Kidney (tissue), 14 donors: Measurements from ENCODE around the gene RHOV. TPM values are rescaled to one million over a fixed set of nuclear protein-coding genes. Genes with fewer than 3 reads are reported as not detected.

Source experiments
- DNase-seq, 5 donors: peaks; one replicate each; pipeline ENCODE4 v3.0.0-alpha.2; 2013 to 2020
- FAIRE-seq: peaks from 2 replicates; lab custom pipeline; 2012; peaks lifted over from hg19 to GRCh38; lab: Jason Lieb, UNC
- H3K27ac ChIP-seq, 2 donors: one replicate each; pipeline ENCODE4 v1.7.0; 2013; ENCODE audit warnings: low read depth in 2 of 2, low read length in 2 of 2, inconsistent platforms in 1 of 2
- H3K27me3 ChIP-seq: one replicate; pipeline ENCODE4 v1.7.1; 2013; ENCODE audit warnings: low read length, inconsistent platforms; ENCODE audit not compliant: control insufficient read depth, insufficient read depth
- H3K36me3 ChIP-seq, 3 donors: one replicate each; pipeline versions ENCODE4 v1.7.0 to v1.7.1; 2013; ENCODE audit warnings: low read length in 3 of 3, control low read depth in 1 of 3, inconsistent platforms in 1 of 3; ENCODE audit not compliant: insufficient read depth in 3 of 3, control insufficient read depth in 2 of 3
- H3K4me1 ChIP-seq, 3 donors: one replicate each; pipeline versions ENCODE4 v1.7.0 to v1.7.1; 2013; ENCODE audit warnings: low read length in 3 of 3, inconsistent platforms in 1 of 3, low read depth in 1 of 3; ENCODE audit not compliant: control insufficient read depth in 2 of 3, insufficient read depth in 2 of 3
- H3K4me3 ChIP-seq, 3 donors: one replicate each; pipeline versions ENCODE4 v1.7.0 to v1.8.1; 2013; ENCODE audit warnings: low read length in 3 of 3, control low read depth in 1 of 3, inconsistent platforms in 1 of 3
- H3K9ac ChIP-seq, 3 donors: one replicate each; pipeline versions ENCODE4 v1.7.0 to v1.7.1; 2013; ENCODE audit warnings: low read length in 3 of 3, control low read depth in 1 of 3, inconsistent platforms in 1 of 3
- H3K9me3 ChIP-seq, 3 donors: one replicate each; pipeline versions ENCODE4 v1.7.0 to v1.7.1; 2013; ENCODE audit warnings: low read length in 3 of 3, control low read depth in 1 of 3, inconsistent platforms in 1 of 3; ENCODE audit not compliant: control insufficient read depth in 2 of 3, insufficient read depth in 1 of 3
- intact Hi-C: fragments of 100-400 bp; cut with DNase I; formaldehyde crosslinking; loops from one replicate; pipeline ENCODE4 v1.11.1; 2022
- polyA plus RNA-seq: library from polyadenylated mRNA; stranded (reverse); fragments of 350-450 nt; fragmentation: Illumina TruSeq; extraction: RNeasy Lipid Tissue Mini Kit (QIAGEN cat#74804); gene quantifications from one replicate; pipeline ENCODE4 v1.2.3, GENCODE V29; 2014; ENCODE audit warnings: low read depth, low replicate concordance; ENCODE audit not compliant: insufficient read depth
- total RNA-seq: library from RNA; stranded (reverse); fragmentation: NEBNext Ultra II Directional; extraction: Animal tissue kit (Norgen Biotek cat#: 25700); gene quantifications from one replicate; pipeline ENCODE4 v1.2.1, GENCODE V29; 2021
- TF ChIP-seq, protein P1 (sequence below): IDR thresholded peaks from 3 replicates; pipeline ENCODE4 v1.5.1; 2012; ENCODE audit warnings: mild to moderate bottlenecking, moderate library complexity, borderline replicate concordance; ENCODE audit not compliant: insufficient read depth; ENCODE audit errors: extremely low read depth
- donor health status: control.
- donor health status: control.
- donor health status: control.
- donor health status: control.
- donor health status: control.
- donor health status: DM: yes; HTN: yes; CAD: no.
- donor health status: Normal renal cell carcinoma (clear cell type).

The RHOV gene
- total and polyA plus RNA-seq, 2 donors from 2014 or later = 3.0 to 4.6 TPM

DNA sequence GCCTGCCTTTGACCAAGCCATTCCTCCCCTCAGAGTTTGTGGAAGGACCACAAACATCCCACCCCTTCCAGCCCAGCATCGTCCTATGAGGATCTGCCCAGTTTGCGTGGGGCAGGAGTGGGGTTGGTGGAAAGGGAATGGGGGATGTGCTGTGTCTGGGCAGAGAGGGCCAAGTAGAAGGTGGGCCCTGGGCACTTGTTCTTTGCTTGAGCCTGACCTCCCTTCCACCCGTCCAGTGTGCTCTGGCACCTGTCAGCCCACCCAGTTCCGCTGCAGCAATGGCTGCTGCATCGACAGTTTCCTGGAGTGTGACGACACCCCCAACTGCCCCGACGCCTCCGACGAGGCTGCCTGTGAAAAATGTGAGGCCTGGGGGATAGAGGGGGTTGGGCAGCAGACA, 19.9 kb downstream of the RHOV start:
- no peak overlapping the region for H3K4me3 ChIP-seq
- no peak overlapping the region for H3K9ac ChIP-seq
- DNase-seq = peak in 1 of 5 donors; percentile 42
- no peaks in the 10 kb centered on the region for H3K27me3 ChIP-seq
- no peak overlapping the region for H3K27ac ChIP-seq
- peaks cover 0 to 34% (median 19%) of the 10 kb centered on the region in 3 donors for H3K36me3 ChIP-seq
- intact Hi-C loops = no loop called here
- H3K9me3 ChIP-seq = no peaks in the 10 kb centered on the region
- H3K4me1 ChIP-seq = peaks cover 0 to under 1% (median 0%) of the 10 kb centered on the region in 3 donors
- no peak for FAIRE-seq
- TF ChIP-seq, protein P1, sequence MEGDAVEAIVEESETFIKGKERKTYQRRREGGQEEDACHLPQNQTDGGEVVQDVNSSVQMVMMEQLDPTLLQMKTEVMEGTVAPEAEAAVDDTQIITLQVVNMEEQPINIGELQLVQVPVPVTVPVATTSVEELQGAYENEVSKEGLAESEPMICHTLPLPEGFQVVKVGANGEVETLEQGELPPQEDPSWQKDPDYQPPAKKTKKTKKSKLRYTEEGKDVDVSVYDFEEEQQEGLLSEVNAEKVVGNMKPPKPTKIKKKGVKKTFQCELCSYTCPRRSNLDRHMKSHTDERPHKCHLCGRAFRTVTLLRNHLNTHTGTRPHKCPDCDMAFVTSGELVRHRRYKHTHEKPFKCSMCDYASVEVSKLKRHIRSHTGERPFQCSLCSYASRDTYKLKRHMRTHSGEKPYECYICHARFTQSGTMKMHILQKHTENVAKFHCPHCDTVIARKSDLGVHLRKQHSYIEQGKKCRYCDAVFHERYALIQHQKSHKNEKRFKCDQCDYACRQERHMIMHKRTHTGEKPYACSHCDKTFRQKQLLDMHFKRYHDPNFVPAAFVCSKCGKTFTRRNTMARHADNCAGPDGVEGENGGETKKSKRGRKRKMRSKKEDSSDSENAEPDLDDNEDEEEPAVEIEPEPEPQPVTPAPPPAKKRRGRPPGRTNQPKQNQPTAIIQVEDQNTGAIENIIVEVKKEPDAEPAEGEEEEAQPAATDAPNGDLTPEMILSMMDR = no peak

DNA sequence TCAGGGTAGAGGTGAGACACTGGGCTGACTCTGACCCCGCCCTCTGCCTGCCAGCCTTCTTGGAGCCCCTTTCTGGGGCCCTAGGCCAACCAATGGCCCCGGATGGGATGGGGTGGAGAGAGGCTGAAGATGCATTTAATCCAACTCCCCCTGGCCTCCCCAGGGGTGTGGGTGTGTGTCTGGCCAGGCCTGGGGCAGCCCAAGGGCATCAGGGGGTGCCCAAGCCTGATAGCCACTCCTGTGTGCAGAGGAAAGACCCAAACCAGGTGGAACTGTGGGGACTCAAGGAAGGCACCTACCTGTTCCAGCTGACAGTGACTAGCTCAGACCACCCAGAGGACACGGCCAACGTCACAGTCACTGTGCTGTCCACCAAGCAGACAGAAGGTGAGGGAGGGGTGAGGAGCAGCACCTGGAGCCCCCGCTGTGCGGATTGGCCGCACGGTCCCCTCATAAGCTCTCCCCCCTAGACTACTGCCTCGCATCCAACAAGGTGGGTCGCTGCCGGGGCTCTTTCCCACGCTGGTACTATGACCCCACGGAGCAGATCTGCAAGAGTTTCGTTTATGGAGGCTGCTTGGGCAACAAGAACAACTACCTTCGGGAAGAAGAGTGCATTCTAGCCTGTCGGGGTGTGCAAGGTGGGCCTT, 20.7 kb downstream of the RHOV start:
- H3K9me3 ChIP-seq = no peaks in the 10 kb centered on the region
- peaks cover 0 to 34% (median 19%) of the 10 kb centered on the region in 3 donors for H3K36me3 ChIP-seq
- no peaks in the 10 kb centered on the region for H3K4me1 ChIP-seq
- H3K9ac ChIP-seq = no peak overlapping the region
- TF ChIP-seq, protein P1 = no peak
- DNase-seq (peak in 1 of 5 donors; percentile 51), FAIRE-seq (no peak)
- H3K27me3 ChIP-seq = no peaks in the 10 kb centered on the region
- intact Hi-C loops = no loop called here
- no peak overlapping the region for H3K4me3 ChIP-seq
- H3K27ac ChIP-seq = no peak overlapping the region

DNA sequence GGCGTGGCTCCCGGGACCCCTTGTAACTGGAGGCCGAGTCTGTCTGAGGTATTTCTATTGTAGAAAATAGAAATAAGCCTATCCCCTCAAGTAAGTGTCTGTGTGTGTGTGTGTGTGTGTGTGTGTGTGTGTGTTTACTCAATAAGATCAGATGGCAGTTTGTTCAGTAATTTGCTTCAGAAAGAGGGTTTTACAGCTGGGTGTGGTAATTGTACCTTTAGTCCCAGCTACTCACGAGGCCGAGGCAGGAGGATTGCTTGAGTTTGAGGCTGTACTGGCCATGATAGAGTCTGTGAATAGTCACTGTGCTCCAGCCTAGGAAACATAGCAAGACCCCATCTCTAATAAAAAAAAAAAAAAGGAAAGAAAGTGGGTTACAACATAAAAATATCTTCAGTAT, 21.5 kb downstream of the RHOV start:
- no peak for FAIRE-seq
- H3K4me3 ChIP-seq = no peak overlapping the region
- peaks cover 0 to 34% (median 19%) of the 10 kb centered on the region in 3 donors for H3K36me3 ChIP-seq

More for the DNA sequence above, 21.5 kb downstream of the RHOV start:
- peak in 1 of 5 donors; percentile 0 for DNase-seq
- no peak overlapping the region for H3K27ac ChIP-seq
- H3K4me1 ChIP-seq = peaks cover 0 to 5% (median 3%) of the 10 kb centered on the region in 3 donors
- intact Hi-C loops = no loop called here
- no peaks in the 10 kb centered on the region for H3K9me3 ChIP-seq
- TF ChIP-seq, protein P1 = no peak
- H3K27me3 ChIP-seq = no peaks in the 10 kb centered on the region
- no peak overlapping the region for H3K9ac ChIP-seq
